ENCODE results near the gene IL23R. TPM values are rescaled to one million over a fixed set of nuclear protein-coding genes. Genes with fewer than 3 reads are reported as not detected.
"Not testable (repeated sequence)": the region's sequence is repeated elsewhere in the genome, so short reads cannot be mapped to it uniquely, and the experiment has no call there.

Gene IL23R
- total RNA-seq, 4 donors from 2014 or later = 1.6 TPM; not detected in 3

DNA sequence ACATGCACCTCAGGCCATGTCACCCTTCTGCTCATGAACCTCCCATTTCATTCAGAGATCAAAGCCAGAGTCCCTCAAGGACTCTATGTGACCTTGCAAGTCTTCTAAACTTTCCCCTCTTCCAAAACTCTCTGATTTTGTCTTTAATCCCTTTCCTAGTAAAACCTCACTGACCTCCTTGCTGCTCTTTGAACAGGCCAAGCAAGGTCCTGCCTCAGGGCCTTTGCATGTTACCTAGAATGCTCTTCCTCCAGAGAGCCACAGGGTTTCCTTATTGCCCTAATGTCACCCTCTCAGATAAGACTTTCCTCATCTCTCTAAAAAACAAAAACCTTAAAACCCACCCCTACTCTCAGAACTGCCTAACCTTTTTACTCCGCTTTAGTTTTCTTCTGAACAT lies 26.6 kb downstream of the IL23R start:
- H3K36me3 ChIP-seq = no peaks in the 10 kb centered on the region
- no peak for DNase-seq
- H3K9me3 ChIP-seq = no peaks in the 10 kb centered on the region
- no peak overlapping the region for H3K4me3 ChIP-seq
- H3K27me3 ChIP-seq = no peaks in the 10 kb centered on the region
- H3K27ac ChIP-seq = no peak overlapping the region
- peaks cover 0 to 6% (median 0%) of the 10 kb centered on the region in 4 donors for H3K4me1 ChIP-seq
- TF ChIP-seq, protein P1, sequence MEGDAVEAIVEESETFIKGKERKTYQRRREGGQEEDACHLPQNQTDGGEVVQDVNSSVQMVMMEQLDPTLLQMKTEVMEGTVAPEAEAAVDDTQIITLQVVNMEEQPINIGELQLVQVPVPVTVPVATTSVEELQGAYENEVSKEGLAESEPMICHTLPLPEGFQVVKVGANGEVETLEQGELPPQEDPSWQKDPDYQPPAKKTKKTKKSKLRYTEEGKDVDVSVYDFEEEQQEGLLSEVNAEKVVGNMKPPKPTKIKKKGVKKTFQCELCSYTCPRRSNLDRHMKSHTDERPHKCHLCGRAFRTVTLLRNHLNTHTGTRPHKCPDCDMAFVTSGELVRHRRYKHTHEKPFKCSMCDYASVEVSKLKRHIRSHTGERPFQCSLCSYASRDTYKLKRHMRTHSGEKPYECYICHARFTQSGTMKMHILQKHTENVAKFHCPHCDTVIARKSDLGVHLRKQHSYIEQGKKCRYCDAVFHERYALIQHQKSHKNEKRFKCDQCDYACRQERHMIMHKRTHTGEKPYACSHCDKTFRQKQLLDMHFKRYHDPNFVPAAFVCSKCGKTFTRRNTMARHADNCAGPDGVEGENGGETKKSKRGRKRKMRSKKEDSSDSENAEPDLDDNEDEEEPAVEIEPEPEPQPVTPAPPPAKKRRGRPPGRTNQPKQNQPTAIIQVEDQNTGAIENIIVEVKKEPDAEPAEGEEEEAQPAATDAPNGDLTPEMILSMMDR (IDR thresholded peaks at IDR 0.05) = no peak
- no peak for TF ChIP-seq POLR2A (IDR thresholded peaks at IDR 0.05)

DNA sequence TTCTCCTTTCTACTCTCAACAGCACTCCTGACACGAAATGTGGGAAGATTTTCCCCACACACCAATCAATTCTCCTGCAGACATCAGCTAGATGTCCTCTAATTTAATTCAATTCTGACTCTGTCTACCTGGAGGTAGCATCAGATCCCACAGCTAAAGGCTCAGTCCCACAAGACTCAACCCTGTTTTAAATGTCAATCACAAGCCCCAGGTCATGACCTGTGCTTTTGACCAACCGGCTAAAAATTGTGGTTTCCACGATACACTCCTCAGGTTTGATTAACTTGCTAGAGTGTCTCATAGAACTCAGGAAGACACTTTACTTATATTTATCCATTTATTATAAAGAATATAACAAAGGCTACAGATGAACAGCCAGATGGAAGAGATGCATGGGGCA lies 27.4 kb downstream of the IL23R start:
- no peaks in the 10 kb centered on the region for H3K36me3 ChIP-seq
- H3K4me3 ChIP-seq = no peak overlapping the region
- DNase-seq = no peak
- no peaks in the 10 kb centered on the region for H3K27me3 ChIP-seq
- H3K9me3 ChIP-seq = no peaks in the 10 kb centered on the region
- no peak overlapping the region for H3K27ac ChIP-seq
- peaks cover 0 to 6% (median 0%) of the 10 kb centered on the region in 4 donors for H3K4me1 ChIP-seq
- TF ChIP-seq POLR2A (IDR thresholded peaks at IDR 0.05) = no peak

DNA sequence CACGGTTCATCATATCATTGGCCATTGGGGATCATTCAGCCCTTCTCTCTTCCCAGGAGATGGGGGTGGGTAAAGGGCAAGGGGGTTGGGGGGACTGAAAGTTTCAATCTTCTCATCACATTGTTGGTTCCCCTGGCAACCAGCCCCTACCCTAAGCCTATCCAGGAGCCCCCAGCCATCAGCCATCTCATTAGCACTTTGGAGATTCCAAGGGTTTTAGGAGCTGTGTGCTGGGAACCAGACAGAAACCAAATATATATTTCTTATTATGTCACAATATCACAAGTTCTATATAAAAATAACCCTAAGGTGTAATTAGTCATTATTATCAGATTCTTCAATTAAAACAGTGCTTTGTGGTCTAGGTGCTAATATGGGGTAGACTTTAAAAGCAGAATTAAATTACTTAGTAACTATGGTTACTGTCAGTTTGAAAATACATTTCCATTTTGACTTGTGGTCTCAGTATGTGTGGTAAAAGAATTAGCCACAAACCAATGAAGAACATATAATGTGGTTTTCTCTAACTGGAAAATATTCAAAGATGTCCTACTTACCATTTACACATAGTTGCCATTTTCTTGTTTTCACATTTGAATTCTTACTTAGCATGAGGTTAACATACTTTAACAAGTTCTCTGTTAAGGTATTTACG lies 28.1 kb downstream of the IL23R start:
- DNase-seq = no peak
- Histone ChIP-seq H3K27me3 (no peaks in the 10 kb centered on the region), H3K9me3 (no peaks in the 10 kb centered on the region), H3K4me1 (peaks cover 0 to 6% (median 0%) of the 10 kb centered on the region in 4 donors), H3K36me3 (no peaks in the 10 kb centered on the region), H3K4me3 (no peak overlapping the region), H3K27ac (no peak overlapping the region)
- no peak for TF ChIP-seq POLR2A (IDR thresholded peaks at IDR 0.05)
- TF ChIP-seq, protein P1 (IDR thresholded peaks at IDR 0.05) = no peak

DNA sequence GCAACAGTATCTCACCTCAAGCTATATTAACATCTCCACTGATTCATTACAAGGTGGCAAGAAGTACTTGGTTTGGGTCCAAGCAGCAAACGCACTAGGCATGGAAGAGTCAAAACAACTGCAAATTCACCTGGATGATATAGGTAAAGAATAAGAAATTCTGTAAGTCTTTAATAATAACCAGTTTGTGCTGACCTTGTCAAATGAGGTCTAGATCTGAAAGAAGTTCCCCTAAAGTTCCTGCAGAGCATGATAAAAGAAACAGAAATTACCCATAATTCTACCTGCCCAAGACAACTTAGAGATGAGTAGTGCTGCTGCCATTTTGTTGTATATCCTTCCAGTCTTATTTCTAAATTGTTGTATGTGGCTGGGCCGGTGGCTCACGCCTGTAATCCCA lies 34.5 kb downstream of the IL23R start:
- H3K9me3 ChIP-seq = no peaks in the 10 kb centered on the region
- no peak overlapping the region for H3K4me3 ChIP-seq
- no peaks in the 10 kb centered on the region for H3K27me3 ChIP-seq
- DNase-seq = no peak
- TF ChIP-seq POLR2A (IDR thresholded peaks at IDR 0.05) = no peak
- TF ChIP-seq, protein P1 (IDR thresholded peaks at IDR 0.05) = no peak
- H3K36me3 ChIP-seq = no peaks in the 10 kb centered on the region
- H3K4me1 ChIP-seq = no peaks in the 10 kb centered on the region
- no peak overlapping the region for H3K27ac ChIP-seq

DNA sequence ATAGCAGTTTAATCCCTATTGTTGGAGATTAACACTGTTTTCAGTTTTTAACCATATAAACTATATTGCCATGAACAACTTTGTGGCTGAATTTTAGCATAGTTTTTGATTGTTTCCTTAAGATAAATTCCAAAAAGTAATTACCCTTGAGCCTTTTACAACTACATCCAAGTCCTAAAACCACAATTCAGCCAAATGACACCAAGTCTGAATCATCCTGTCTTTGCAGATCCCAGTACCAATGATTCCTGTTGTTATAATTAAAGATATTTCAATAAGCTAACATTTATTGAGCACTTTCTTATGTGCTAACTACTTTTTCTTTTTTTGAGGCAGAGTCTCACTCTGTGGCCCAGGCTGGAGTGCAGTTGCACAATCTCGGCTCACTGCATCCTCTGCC lies 35.6 kb downstream of the IL23R start:
- Histone ChIP-seq H3K27me3 (no peaks in the 10 kb centered on the region), H3K4me1 (no peaks in the 10 kb centered on the region), H3K36me3 (no peaks in the 10 kb centered on the region), H3K9me3 (no peaks in the 10 kb centered on the region), H3K4me3 (no peak overlapping the region), H3K27ac (no peak overlapping the region)
- TF ChIP-seq, protein P1 (IDR thresholded peaks at IDR 0.05) = no peak
- no peak for DNase-seq

DNA sequence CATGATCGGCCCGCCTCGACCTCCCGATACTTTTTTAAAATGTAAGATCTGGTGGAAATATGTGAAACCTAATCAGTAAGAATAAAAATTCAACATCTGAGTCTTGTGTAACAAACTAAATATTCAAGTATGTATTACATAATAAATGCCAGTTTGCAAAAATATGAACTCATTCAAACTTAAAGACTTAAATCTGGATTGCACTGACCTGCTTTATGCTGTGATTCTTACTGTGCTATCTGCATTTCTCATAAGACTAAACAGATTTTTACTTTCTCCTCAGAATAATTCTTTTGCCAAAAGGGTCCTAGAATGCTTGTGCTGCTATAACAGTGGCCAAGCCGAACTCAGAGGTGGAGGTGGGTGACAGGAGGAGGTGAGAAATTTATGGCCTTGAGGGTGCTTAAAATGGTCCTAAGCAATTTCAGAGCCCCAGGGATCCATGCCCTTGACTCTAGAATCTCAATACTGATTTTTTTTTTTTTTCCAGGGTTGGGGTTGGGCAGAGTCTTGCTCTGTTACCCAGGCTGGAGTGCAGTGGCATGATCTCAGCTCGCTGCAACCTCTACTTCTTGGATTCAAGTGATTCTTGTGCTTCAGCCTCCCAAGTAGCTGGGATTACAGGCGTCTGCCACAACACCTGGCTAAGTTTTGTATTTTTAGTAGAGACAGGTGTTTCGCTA lies 38.2 kb downstream of the IL23R start:
- Histone ChIP-seq H3K27me3 (no peaks in the 10 kb centered on the region), H3K4me1 (no peaks in the 10 kb centered on the region), H3K36me3 (no peaks in the 10 kb centered on the region), H3K27ac (no peak overlapping the region), H3K9me3 (no peaks in the 10 kb centered on the region), H3K4me3 (no peak overlapping the region)
- DNase-seq = no peak
- TF ChIP-seq, protein P1 (IDR thresholded peaks at IDR 0.05) = no peak
- no peak for TF ChIP-seq POLR2A (IDR thresholded peaks at IDR 0.05)

DNA sequence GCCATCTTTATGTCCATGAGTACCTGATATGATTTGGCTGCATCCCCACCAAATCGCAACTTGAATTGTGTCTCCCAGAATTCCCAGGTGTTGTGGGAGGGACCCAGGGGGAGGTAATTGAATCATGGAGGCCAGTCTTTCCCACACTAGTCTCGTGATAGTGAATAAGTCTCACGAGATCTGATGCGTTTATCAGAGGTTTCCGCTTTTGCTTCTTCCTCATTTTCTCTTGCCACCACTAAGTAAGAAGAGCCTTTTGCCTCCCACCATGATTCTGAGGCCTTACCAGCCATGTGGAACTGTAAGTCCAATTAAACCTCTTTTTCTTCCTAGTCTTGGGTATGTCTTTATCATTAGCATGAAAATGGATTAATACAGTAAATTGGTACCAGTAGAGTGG lies 41.1 kb downstream of the IL23R start:
- H3K27ac ChIP-seq, H3K4me3 ChIP-seq, H3K36me3 ChIP-seq, H3K9me3 ChIP-seq, H3K27me3 ChIP-seq, H3K4me1 ChIP-seq, DNase-seq: not testable (repeated sequence)
